Astrocyte (in vitro differentiated cells and primary cell): ENCODE results near the gene CCNE1. TPM values are rescaled to one million over a fixed set of nuclear protein-coding genes. Genes with fewer than 3 reads are reported as not detected.

Experiments used
- DNase-seq: peaks from one replicate; pipeline ENCODE4 v3.0.0-alpha.2; 2010; ENCODE audit warnings: low read depth
- FAIRE-seq: peaks from 2 replicates; lab custom pipeline; 2011; peaks lifted over from hg19 to GRCh38; lab: Jason Lieb, UNC
- H2AFZ ChIP-seq: 2 replicates; pipeline ENCODE4 v1.6.0; 2012; ENCODE audit warnings: low read depth, low read length, inconsistent platforms
- H3K27ac ChIP-seq: 2 replicates; pipeline ENCODE4 v1.5.1; 2011; ENCODE audit warnings: low read depth, low read length, inconsistent platforms
- H3K27me3 ChIP-seq: 2 replicates; pipeline ENCODE4 v1.6.0; 2011; ENCODE audit warnings: low read length, inconsistent platforms; ENCODE audit not compliant: insufficient read depth
- H3K36me3 ChIP-seq: 2 replicates; pipeline ENCODE4 v1.5.1; 2011; ENCODE audit warnings: low read length, inconsistent platforms; ENCODE audit not compliant: insufficient read depth
- H3K4me1 ChIP-seq: 2 replicates; pipeline ENCODE4 v1.5.1; 2011; ENCODE audit warnings: low read length, inconsistent platforms; ENCODE audit not compliant: insufficient read depth
- H3K4me2 ChIP-seq: 2 replicates; pipeline ENCODE4 v1.6.0; 2012; ENCODE audit warnings: low read length, inconsistent platforms
- H3K4me3 ChIP-seq: 2 replicates; pipeline ENCODE4 v1.5.1; 2011; ENCODE audit warnings: low read depth, mild to moderate bottlenecking, low read length, inconsistent platforms; ENCODE audit not compliant: insufficient read depth
- H3K79me2 ChIP-seq: 2 replicates; pipeline ENCODE4 v1.6.0; 2012; ENCODE audit warnings: mild to moderate bottlenecking, low read length, inconsistent platforms; ENCODE audit not compliant: insufficient read depth
- H3K9ac ChIP-seq: 2 replicates; pipeline ENCODE4 v1.6.0; 2012; ENCODE audit warnings: mild to moderate bottlenecking, low read length, inconsistent platforms
- H3K9me3 ChIP-seq: 2 replicates; pipeline ENCODE4 v1.5.1; 2012; ENCODE audit warnings: low read depth, mild to moderate bottlenecking, low read length, inconsistent platforms; ENCODE audit not compliant: insufficient read depth
- H4K20me1 ChIP-seq: 2 replicates; pipeline ENCODE4 v1.6.0; 2012; ENCODE audit warnings: low read length, inconsistent platforms; ENCODE audit not compliant: insufficient read depth
- H3K27ac Mint-ChIP-seq: one replicate; pipeline ENCODE4 v1.8.0; 2021; ENCODE audit warnings: mild to moderate bottlenecking, mixed read lengths; ENCODE audit not compliant: unreplicated experiment
- H3K27me3 Mint-ChIP-seq: one replicate; pipeline ENCODE4 v1.8.0; 2021; ENCODE audit warnings: low read depth, mixed read lengths; ENCODE audit not compliant: unreplicated experiment
- H3K36me3 Mint-ChIP-seq: one replicate; pipeline ENCODE4 v1.8.0; 2021; ENCODE audit warnings: low read depth, mixed read lengths; ENCODE audit not compliant: unreplicated experiment
- H3K4me1 Mint-ChIP-seq: one replicate; pipeline ENCODE4 v1.8.0; 2021; ENCODE audit warnings: low read depth, mixed read lengths; ENCODE audit not compliant: unreplicated experiment
- H3K4me3 Mint-ChIP-seq: one replicate; pipeline ENCODE4 v1.8.0; 2021; ENCODE audit warnings: mild to moderate bottlenecking, moderate library complexity, mixed read lengths; ENCODE audit not compliant: unreplicated experiment
- H3K9me3 Mint-ChIP-seq: one replicate; pipeline ENCODE4 v1.8.0; 2021; ENCODE audit warnings: mild to moderate bottlenecking, mixed read lengths; ENCODE audit not compliant: unreplicated experiment
- EZH2 ChIP-seq: IDR thresholded peaks from 2 replicates; pipeline ENCODE4 v1.6.1; 2012; ENCODE audit warnings: mild to moderate bottlenecking, low read length, inconsistent platforms; ENCODE audit not compliant: insufficient read depth
- total RNA-seq: library from RNA; stranded (reverse); gene quantifications from 2 replicates; pipeline ENCODE4 v1.2.1, GENCODE V29; 2021
- TF ChIP-seq, protein P1 (sequence below): IDR thresholded peaks from 2 replicates; pipeline ENCODE4 v1.5.1; 2011; ENCODE audit warnings: low read depth, mild to moderate bottlenecking, inconsistent platforms, low read length, moderate library complexity; ENCODE audit not compliant: insufficient read depth

CCNE1 gene
- total RNA-seq, 1 donor from 2014 or later = 8.8 TPM

DNA sequence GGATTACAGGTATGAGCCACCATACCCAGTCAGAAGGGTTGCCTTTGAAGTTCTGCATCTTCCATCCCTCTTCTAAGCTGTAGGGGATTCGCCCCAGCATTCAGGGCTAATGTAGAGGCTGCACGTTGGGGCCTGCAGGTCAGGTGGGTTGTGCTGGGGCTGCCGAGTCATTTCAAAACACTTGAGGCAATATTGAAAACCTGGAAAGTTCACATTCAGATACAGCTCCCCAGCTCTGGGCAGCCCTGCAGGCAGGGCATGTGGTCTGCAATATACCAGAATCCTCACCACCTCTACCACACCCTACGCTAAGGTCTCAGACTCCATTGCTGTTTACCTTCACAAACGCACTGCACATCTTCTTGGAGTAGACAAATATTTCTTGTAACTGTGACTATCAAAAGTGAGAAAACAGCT, 24.6 kb downstream of the CCNE1 start:
- Histone ChIP-seq H3K36me3 (no peaks in the 10 kb centered on the region), H3K27me3 (peaks cover 9% of the 10 kb centered on the region), H3K9me3 (no peaks in the 10 kb centered on the region), H3K4me1 (no peaks in the 10 kb centered on the region), H3K4me2 (no peak overlapping the region), H4K20me1 (no peaks in the 10 kb centered on the region), H3K27ac (no peak overlapping the region), H2AFZ (no peak overlapping the region), H3K4me3 (no peak overlapping the region), H3K9ac (no peak overlapping the region), H3K79me2 (no peaks in the 10 kb centered on the region)
- FAIRE-seq (no peak), DNase-seq (no peak)
- H3K4me1 Mint-ChIP-seq = peaks cover 10% of the 10 kb centered on the region
- no peak overlapping the region for H3K27ac Mint-ChIP-seq
- H3K27me3 Mint-ChIP-seq = peaks cover 8% of the 10 kb centered on the region
- no peak for TF ChIP-seq EZH2
- TF ChIP-seq, protein P1, sequence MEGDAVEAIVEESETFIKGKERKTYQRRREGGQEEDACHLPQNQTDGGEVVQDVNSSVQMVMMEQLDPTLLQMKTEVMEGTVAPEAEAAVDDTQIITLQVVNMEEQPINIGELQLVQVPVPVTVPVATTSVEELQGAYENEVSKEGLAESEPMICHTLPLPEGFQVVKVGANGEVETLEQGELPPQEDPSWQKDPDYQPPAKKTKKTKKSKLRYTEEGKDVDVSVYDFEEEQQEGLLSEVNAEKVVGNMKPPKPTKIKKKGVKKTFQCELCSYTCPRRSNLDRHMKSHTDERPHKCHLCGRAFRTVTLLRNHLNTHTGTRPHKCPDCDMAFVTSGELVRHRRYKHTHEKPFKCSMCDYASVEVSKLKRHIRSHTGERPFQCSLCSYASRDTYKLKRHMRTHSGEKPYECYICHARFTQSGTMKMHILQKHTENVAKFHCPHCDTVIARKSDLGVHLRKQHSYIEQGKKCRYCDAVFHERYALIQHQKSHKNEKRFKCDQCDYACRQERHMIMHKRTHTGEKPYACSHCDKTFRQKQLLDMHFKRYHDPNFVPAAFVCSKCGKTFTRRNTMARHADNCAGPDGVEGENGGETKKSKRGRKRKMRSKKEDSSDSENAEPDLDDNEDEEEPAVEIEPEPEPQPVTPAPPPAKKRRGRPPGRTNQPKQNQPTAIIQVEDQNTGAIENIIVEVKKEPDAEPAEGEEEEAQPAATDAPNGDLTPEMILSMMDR = no peak
- H3K4me3 Mint-ChIP-seq = no peak overlapping the region
- H3K9me3 Mint-ChIP-seq = no peaks in the 10 kb centered on the region
- no peaks in the 10 kb centered on the region for H3K36me3 Mint-ChIP-seq

DNA sequence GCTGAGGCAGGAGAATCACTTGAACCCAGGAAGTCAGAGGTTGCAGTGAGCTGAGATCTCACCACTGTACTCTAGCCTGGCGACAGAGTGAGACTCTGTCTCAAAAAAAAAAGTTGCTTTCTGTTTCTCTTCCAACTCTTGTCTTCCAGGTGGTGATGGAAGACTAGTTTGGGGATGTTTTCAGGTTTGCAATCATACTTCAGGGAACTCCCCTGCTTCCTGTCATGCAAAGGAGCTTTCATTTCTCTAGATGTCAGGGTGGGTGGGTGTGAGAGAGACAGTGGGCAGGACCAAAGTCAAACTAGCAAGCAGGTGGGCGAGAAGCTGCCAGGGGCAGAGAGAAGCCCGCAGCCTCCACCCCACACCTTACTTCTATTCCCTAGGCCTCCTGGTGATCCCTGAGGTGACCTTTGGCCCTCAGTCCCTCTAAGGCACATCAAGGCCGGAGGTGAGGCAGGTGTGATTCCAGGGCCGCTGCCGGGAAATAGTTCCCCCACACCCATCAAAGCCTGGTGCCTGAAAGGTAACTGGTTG, 25.7 kb downstream of the CCNE1 start:
- no peaks in the 10 kb centered on the region for H3K36me3 ChIP-seq
- H3K4me1 ChIP-seq = no peaks in the 10 kb centered on the region
- no peak overlapping the region for H3K4me2 ChIP-seq
- H3K9ac ChIP-seq = no peak overlapping the region
- TF ChIP-seq, protein P1 = no peak
- no peak for TF ChIP-seq EZH2
- Mint-ChIP-seq H3K9me3 (no peaks in the 10 kb centered on the region), H3K4me3 (no peak overlapping the region), H3K27me3 (peaks cover 9% of the 10 kb centered on the region), H3K36me3 (peaks cover 3% of the 10 kb centered on the region), H3K27ac (no peak overlapping the region), H3K4me1 (peaks cover 17% of the 10 kb centered on the region)
- no peaks in the 10 kb centered on the region for H3K9me3 ChIP-seq
- peaks cover 9% of the 10 kb centered on the region for H3K27me3 ChIP-seq
- no peaks in the 10 kb centered on the region for H3K79me2 ChIP-seq
- DNase-seq (no peak), FAIRE-seq (no peak)
- no peak overlapping the region for H3K27ac ChIP-seq
- no peak overlapping the region for H3K4me3 ChIP-seq
- no peak overlapping the region for H2AFZ ChIP-seq
- no peaks in the 10 kb centered on the region for H4K20me1 ChIP-seq

GRCh38 chr19:29837996-29838395, 26.2 kb downstream of the CCNE1 start:
- H3K4me1 ChIP-seq = no peaks in the 10 kb centered on the region
- no peak overlapping the region for H2AFZ ChIP-seq
- Mint-ChIP-seq H3K9me3 (no peaks in the 10 kb centered on the region), H3K4me3 (no peak overlapping the region), H3K27ac (no peak overlapping the region), H3K4me1 (peaks cover 17% of the 10 kb centered on the region), H3K27me3 (peaks cover 9% of the 10 kb centered on the region), H3K36me3 (peaks cover 3% of the 10 kb centered on the region)
- H3K9me3 ChIP-seq = no peaks in the 10 kb centered on the region
- H3K4me2 ChIP-seq = no peak overlapping the region
- no peaks in the 10 kb centered on the region for H3K36me3 ChIP-seq
- TF ChIP-seq, protein P1 = no peak
- no peak for TF ChIP-seq EZH2
- no peak for FAIRE-seq
- no peak overlapping the region for H3K27ac ChIP-seq
- no peaks in the 10 kb centered on the region for H4K20me1 ChIP-seq
- H3K79me2 ChIP-seq = no peaks in the 10 kb centered on the region
- no peak for DNase-seq
- no peak overlapping the region for H3K4me3 ChIP-seq
- H3K9ac ChIP-seq = no peak overlapping the region
- H3K27me3 ChIP-seq = peaks cover 9% of the 10 kb centered on the region
